ENCODE results near the gene ANAPC15.

Gene ANAPC15

GRCh38 chr11:72083414-72083813, 29.1 kb downstream of the ANAPC15 start:
- H3K9me3 ChIP-seq (ENCODE audit: control insufficient read depth, low read length), result no peaks in the 10 kb centered on the region
- no peak overlapping the region for H2BK120ac ChIP-seq (ENCODE audit: low read depth, low read length)
- H3K4ac ChIP-seq (ENCODE audit: low read depth in 1 of 2, low read length in 2 of 2), result no peak overlapping the region
- H2AFZ ChIP-seq (ENCODE audit: low read depth, low read length), result no peak overlapping the region
- no peak overlapping the region for H3K9ac ChIP-seq (ENCODE audit: low read length)
- H3K4me1 ChIP-seq (ENCODE audit: control insufficient read depth, insufficient read depth, low read depth, low read length), result peaks cover 3% of the 10 kb centered on the region
- DNase-seq, result no peak
- H2BK12ac ChIP-seq (ENCODE audit: low read length in 2 of 2), result no peak overlapping the region
- no peak overlapping the region for H2BK5ac ChIP-seq (ENCODE audit: low read depth, low read length, poor library complexity, severe bottlenecking)
- no peak overlapping the region for H2AK5ac ChIP-seq (ENCODE audit: low read length, severe bottlenecking)
- H3K18ac ChIP-seq (ENCODE audit: low read depth in 1 of 2, low read length in 2 of 2), result no peak overlapping the region
- 100% methylated on average over 2 of the region's 2 CpGs for WGBS
- no peak overlapping the region for H3K4me3 ChIP-seq (ENCODE audit: insufficient read depth in 1 of 2, low read depth in 1 of 2, low read length in 2 of 2)
- H3K14ac ChIP-seq (ENCODE audit: low read length in 2 of 2), result no peak overlapping the region
- H4K91ac ChIP-seq (ENCODE audit: low read length), result no peak overlapping the region
- peaks cover 6 to 27% of the 10 kb centered on the region in 2 experiments for H3K36me3 ChIP-seq (ENCODE audit: control insufficient read depth in 1 of 2, insufficient read depth in 2 of 2, low read depth in 1 of 2, low read length in 2 of 2)
- H2BK15ac ChIP-seq (ENCODE audit: low read depth, poor library complexity, severe bottlenecking), result no peak overlapping the region
- no peak overlapping the region for H3K23ac ChIP-seq (ENCODE audit: low read length in 2 of 2)
- no peaks in the 10 kb centered on the region for H3K27me3 ChIP-seq (ENCODE audit: control insufficient read depth in 1 of 2, insufficient read depth in 1 of 2, low read length in 2 of 2)
- no peak overlapping the region for H4K8ac ChIP-seq (ENCODE audit: low read length)
- peaks cover 7% of the 10 kb centered on the region for H3K79me1 ChIP-seq (replicated peaks; ENCODE audit: low read length, poor library complexity, severe bottlenecking)
- no peak overlapping the region for H3K27ac ChIP-seq (ENCODE audit: low read length, poor library complexity, severe bottlenecking)
- H3K4me2 ChIP-seq (ENCODE audit: low read length, poor library complexity, severe bottlenecking), result no peak overlapping the region

GRCh38 chr11:72081821-72082453, 30.6 kb downstream of the ANAPC15 start:
- H3K27ac ChIP-seq (ENCODE audit: low read length, poor library complexity, severe bottlenecking), result no peak overlapping the region
- WGBS, result 100% methylated on average over 3 of the region's 3 CpGs

GRCh38 chr11:72081184-72081644, 31.3 kb downstream of the ANAPC15 start:
- Histone ChIP-seq H3K79me1 (replicated peaks; ENCODE audit: low read length, poor library complexity, severe bottlenecking) (peaks cover 2% of the 10 kb centered on the region), H3K23ac (ENCODE audit: low read length in 2 of 2) (peak overlapping the region in 1 of 2 experiments; percentile 70), H2BK12ac (ENCODE audit: low read length in 2 of 2) (peak overlapping the region in 1 of 2 experiments; percentile 65), H2AFZ (ENCODE audit: low read depth, low read length) (no peak overlapping the region), H3K36me3 (ENCODE audit: control insufficient read depth in 1 of 2, insufficient read depth in 2 of 2, low read depth in 1 of 2, low read length in 2 of 2) (peaks cover 3 to 13% of the 10 kb centered on the region in 2 experiments), H3K14ac (ENCODE audit: low read length in 2 of 2) (no peak overlapping the region), H4K8ac (ENCODE audit: low read length) (peak overlapping the region; percentile 45), H3K9me3 (ENCODE audit: control insufficient read depth, low read length) (no peaks in the 10 kb centered on the region), H3K27me3 (ENCODE audit: control insufficient read depth in 1 of 2, insufficient read depth in 1 of 2, low read length in 2 of 2) (no peaks in the 10 kb centered on the region), H3K4me2 (ENCODE audit: low read length, poor library complexity, severe bottlenecking) (peak overlapping the region; percentile 94), H3K27ac (ENCODE audit: low read length, poor library complexity, severe bottlenecking) (peak overlapping the region; percentile 76), H3K4ac (ENCODE audit: low read depth in 1 of 2, low read length in 2 of 2) (peak overlapping the region in 1 of 2 experiments; percentile 90), H3K9ac (ENCODE audit: low read length) (peak overlapping the region; percentile 94), H2BK5ac (ENCODE audit: low read depth, low read length, poor library complexity, severe bottlenecking) (no peak overlapping the region), H4K91ac (ENCODE audit: low read length) (peak overlapping the region; percentile 34), H2AK5ac (ENCODE audit: low read length, severe bottlenecking) (no peak overlapping the region), H3K4me1 (ENCODE audit: control insufficient read depth, insufficient read depth, low read depth, low read length) (peaks cover 3% of the 10 kb centered on the region), H2BK15ac (ENCODE audit: low read depth, poor library complexity, severe bottlenecking) (no peak overlapping the region), H2BK120ac (ENCODE audit: low read depth, low read length) (peak overlapping the region; percentile 27), H3K4me3 (ENCODE audit: insufficient read depth in 1 of 2, low read depth in 1 of 2, low read length in 2 of 2) (peak overlapping the region; percentile 53 to 93), H3K18ac (ENCODE audit: low read depth in 1 of 2, low read length in 2 of 2) (peak overlapping the region; percentile 52 to 89)
- WGBS, result 88% methylated on average over 21 of the region's 21 CpGs
- no peak for DNase-seq

More at GRCh38 chr11:72081821-72082453, 30.6 kb downstream of the ANAPC15 start:
- Histone ChIP-seq H2BK5ac (ENCODE audit: low read depth, low read length, poor library complexity, severe bottlenecking) (no peak overlapping the region), H3K18ac (ENCODE audit: low read depth in 1 of 2, low read length in 2 of 2) (no peak overlapping the region), H4K8ac (ENCODE audit: low read length) (no peak overlapping the region), H3K9me3 (ENCODE audit: control insufficient read depth, low read length) (no peaks in the 10 kb centered on the region), H3K4me3 (ENCODE audit: insufficient read depth in 1 of 2, low read depth in 1 of 2, low read length in 2 of 2) (no peak overlapping the region), H3K79me1 (replicated peaks; ENCODE audit: low read length, poor library complexity, severe bottlenecking) (peaks cover 2% of the 10 kb centered on the region), H3K4me1 (ENCODE audit: control insufficient read depth, insufficient read depth, low read depth, low read length) (peaks cover 3% of the 10 kb centered on the region), H3K4me2 (ENCODE audit: low read length, poor library complexity, severe bottlenecking) (no peak overlapping the region), H3K9ac (ENCODE audit: low read length) (no peak overlapping the region), H2AK5ac (ENCODE audit: low read length, severe bottlenecking) (no peak overlapping the region), H2BK15ac (ENCODE audit: low read depth, poor library complexity, severe bottlenecking) (no peak overlapping the region), H2BK120ac (ENCODE audit: low read depth, low read length) (no peak overlapping the region), H3K23ac (ENCODE audit: low read length in 2 of 2) (no peak overlapping the region), H3K27me3 (ENCODE audit: control insufficient read depth in 1 of 2, insufficient read depth in 1 of 2, low read length in 2 of 2) (no peaks in the 10 kb centered on the region), H3K14ac (ENCODE audit: low read length in 2 of 2) (no peak overlapping the region), H3K4ac (ENCODE audit: low read depth in 1 of 2, low read length in 2 of 2) (no peak overlapping the region), H2BK12ac (ENCODE audit: low read length in 2 of 2) (no peak overlapping the region), H4K91ac (ENCODE audit: low read length) (no peak overlapping the region), H3K36me3 (ENCODE audit: control insufficient read depth in 1 of 2, insufficient read depth in 2 of 2, low read depth in 1 of 2, low read length in 2 of 2) (peaks cover 3 to 16% of the 10 kb centered on the region in 2 experiments), H2AFZ (ENCODE audit: low read depth, low read length) (no peak overlapping the region)
- DNase-seq, result no peak

- WGBS, result 2% methylated on average over 50 of the region's 60 CpGs
- Histone ChIP-seq H3K27ac (ENCODE audit: low read length, poor library complexity, severe bottlenecking) (peak within 1 kb of the TSS; percentile 76), H3K4me2 (ENCODE audit: low read length, poor library complexity, severe bottlenecking) (peak within 1 kb of the TSS; percentile 94), H3K23ac (ENCODE audit: low read length in 2 of 2) (peak within 1 kb of the TSS in 1 of 2 experiments; percentile 70), H2BK12ac (ENCODE audit: low read length in 2 of 2) (peak within 1 kb of the TSS in 1 of 2 experiments; percentile 65), H2BK15ac (ENCODE audit: low read depth, poor library complexity, severe bottlenecking) (no peak within 1 kb of the TSS), H4K91ac (ENCODE audit: low read length) (peak within 1 kb of the TSS; percentile 34), H3K9me3 (ENCODE audit: control insufficient read depth, low read length) (no peaks in the 10 kb centered on the region), H2AFZ (ENCODE audit: low read depth, low read length) (peak within 1 kb of the TSS; percentile 66), H2BK120ac (ENCODE audit: low read depth, low read length) (peak within 1 kb of the TSS; percentile 27), H3K14ac (ENCODE audit: low read length in 2 of 2) (no peak within 1 kb of the TSS), H3K9ac (ENCODE audit: low read length) (peak within 1 kb of the TSS; percentile 94), H3K4me1 (ENCODE audit: control insufficient read depth, insufficient read depth, low read depth, low read length) (peaks cover 3% of the 10 kb centered on the region), H3K27me3 (ENCODE audit: control insufficient read depth in 1 of 2, insufficient read depth in 1 of 2, low read length in 2 of 2) (no peaks in the 10 kb centered on the region), H4K8ac (ENCODE audit: low read length) (peak within 1 kb of the TSS; percentile 45), H3K79me1 (replicated peaks; ENCODE audit: low read length, poor library complexity, severe bottlenecking) (peaks cover 4% of the 10 kb centered on the region), H3K18ac (ENCODE audit: low read depth in 1 of 2, low read length in 2 of 2) (peak within 1 kb of the TSS; percentile 52 to 89), H3K4me3 (ENCODE audit: insufficient read depth in 1 of 2, low read depth in 1 of 2, low read length in 2 of 2) (peak within 1 kb of the TSS; percentile 77 to 93), H3K4ac (ENCODE audit: low read depth in 1 of 2, low read length in 2 of 2) (peak within 1 kb of the TSS; percentile 71 to 90), H2AK5ac (ENCODE audit: low read length, severe bottlenecking) (no peak within 1 kb of the TSS), H2BK5ac (ENCODE audit: low read depth, low read length, poor library complexity, severe bottlenecking) (no peak within 1 kb of the TSS), H3K36me3 (ENCODE audit: control insufficient read depth in 1 of 2, insufficient read depth in 2 of 2, low read depth in 1 of 2, low read length in 2 of 2) (peaks cover under 1 to 8% of the 10 kb centered on the region in 2 experiments)
- peak; percentile 100 for DNase-seq
Measured at GRCh38 chr11:72080326-72081183, 31.9 kb downstream of the ANAPC15 start, which contains the start of the genes LRRC51 and NUMA1. Gene LRRC51, plus strand, starts transcription at chr11:72080850. Its CDS starts 8,234 bp downstream, at chr11:72089084. Gene NUMA1, minus strand, starts transcription at chr11:72080542. Its CDS starts 44,599 bp downstream, at chr11:72035943.
